ENCODE results near the gene PDGFD. TPM values are rescaled to one million over a fixed set of nuclear protein-coding genes. Genes with fewer than 3 reads are reported as not detected.

The PDGFD gene
- total RNA-seq, 1 experiment from 2014 or later = 2.6 TPM

DNA sequence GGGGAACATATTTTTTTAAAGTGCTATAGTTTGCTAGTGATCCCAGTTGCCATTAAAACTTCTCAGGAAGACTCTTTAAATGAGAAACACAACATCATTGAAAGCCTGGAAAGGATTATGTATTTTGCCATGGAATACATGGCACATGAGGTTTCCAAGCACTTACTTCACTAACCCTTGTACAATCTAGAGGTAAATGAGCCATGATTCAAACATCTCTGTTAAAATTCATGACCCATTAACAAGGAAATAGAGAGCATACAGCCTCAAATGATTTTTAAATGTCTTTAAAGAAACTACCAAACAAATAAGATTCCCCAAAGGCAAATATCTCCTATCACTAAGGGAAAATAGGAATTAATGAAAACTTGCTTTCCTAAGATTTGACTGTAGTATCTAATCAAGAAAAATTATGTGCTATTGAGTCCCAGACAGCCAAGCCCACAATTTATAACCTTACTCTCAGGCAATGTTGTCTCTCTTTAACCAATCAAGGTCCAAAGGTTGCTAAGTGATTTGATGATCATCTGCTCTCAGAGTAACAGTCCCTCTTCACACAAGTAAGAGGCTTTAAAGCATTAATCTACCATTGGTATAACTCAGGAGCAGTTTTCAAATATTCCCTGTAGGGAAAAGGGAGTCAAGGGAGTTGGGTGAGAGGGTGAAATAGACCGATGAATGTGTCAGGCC lies 219.6 kb downstream of the PDGFD start (continued):
- TF ChIP-seq ATF3 (CRISPR knock-in tag; conservative IDR thresholded peaks at IDR 0.05) = no peak
- TF ChIP-seq FOXP4 (CRISPR knock-in tag; IDR thresholded peaks at IDR 0.05) = no peak
- no peak for TF ChIP-seq FOXK1 (CRISPR knock-in tag; IDR thresholded peaks at IDR 0.05)
- TF ChIP-seq KAT7 (CRISPR knock-in tag; IDR thresholded peaks at IDR 0.05; ENCODE audit: borderline replicate concordance) = no peak
- TF ChIP-seq TP53 (CRISPR knock-in tag; IDR thresholded peaks at IDR 0.05) = no peak

- Mint-ChIP-seq H3K27me3 (ENCODE audit: low read depth) (no peaks in the 10 kb centered on the region), H3K27ac (no peak overlapping the region), H3K4me3 (no peak overlapping the region), H3K9me3 (no peaks in the 10 kb centered on the region; the same call in 1 of the 2 replicates), H3K36me3 (peaks cover 5% of the 10 kb centered on the region; the same call in 1 of the 2 replicates), H3K4me1 (peaks cover 14% of the 10 kb centered on the region)
- CTCF ChIA-PET = no interaction called here
- DNase-seq (ENCODE audit: low spot score) (no peak), ATAC-seq (no peak)
- POLR2A ChIA-PET = no interaction called here
- TF ChIP-seq, protein P1, sequence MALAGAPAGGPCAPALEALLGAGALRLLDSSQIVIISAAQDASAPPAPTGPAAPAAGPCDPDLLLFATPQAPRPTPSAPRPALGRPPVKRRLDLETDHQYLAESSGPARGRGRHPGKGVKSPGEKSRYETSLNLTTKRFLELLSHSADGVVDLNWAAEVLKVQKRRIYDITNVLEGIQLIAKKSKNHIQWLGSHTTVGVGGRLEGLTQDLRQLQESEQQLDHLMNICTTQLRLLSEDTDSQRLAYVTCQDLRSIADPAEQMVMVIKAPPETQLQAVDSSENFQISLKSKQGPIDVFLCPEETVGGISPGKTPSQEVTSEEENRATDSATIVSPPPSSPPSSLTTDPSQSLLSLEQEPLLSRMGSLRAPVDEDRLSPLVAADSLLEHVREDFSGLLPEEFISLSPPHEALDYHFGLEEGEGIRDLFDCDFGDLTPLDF (CRISPR knock-in tag; IDR thresholded peaks at IDR 0.05) = no peak
- TF ChIP-seq NFATC4 (CRISPR knock-in tag; IDR thresholded peaks at IDR 0.05) (no peak), AR (CRISPR knock-in tag; IDR thresholded peaks at IDR 0.05) (no peak), ZNF138 (CRISPR knock-in tag; conservative IDR thresholded peaks at IDR 0.05) (no peak)
- TF ChIP-seq, protein P2, sequence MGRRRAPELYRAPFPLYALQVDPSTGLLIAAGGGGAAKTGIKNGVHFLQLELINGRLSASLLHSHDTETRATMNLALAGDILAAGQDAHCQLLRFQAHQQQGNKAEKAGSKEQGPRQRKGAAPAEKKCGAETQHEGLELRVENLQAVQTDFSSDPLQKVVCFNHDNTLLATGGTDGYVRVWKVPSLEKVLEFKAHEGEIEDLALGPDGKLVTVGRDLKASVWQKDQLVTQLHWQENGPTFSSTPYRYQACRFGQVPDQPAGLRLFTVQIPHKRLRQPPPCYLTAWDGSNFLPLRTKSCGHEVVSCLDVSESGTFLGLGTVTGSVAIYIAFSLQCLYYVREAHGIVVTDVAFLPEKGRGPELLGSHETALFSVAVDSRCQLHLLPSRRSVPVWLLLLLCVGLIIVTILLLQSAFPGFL (CRISPR knock-in tag; IDR thresholded peaks at IDR 0.05; ENCODE audit: borderline replicate concordance) = no peak
These were observed 221.3 kb downstream of the PDGFD start for GRCh38 chr11:103942646-103943045.

- DNase-seq (ENCODE audit: low spot score) (no peak), ATAC-seq (no peak)
- no peak for TF ChIP-seq FOXP4 (CRISPR knock-in tag; IDR thresholded peaks at IDR 0.05)
- no peak for TF ChIP-seq ZNF396 (CRISPR knock-in tag; IDR thresholded peaks at IDR 0.05; ENCODE audit: borderline replicate concordance)
- no peak for TF ChIP-seq CREB1 (CRISPR knock-in tag; IDR thresholded peaks at IDR 0.05)
- no peak for TF ChIP-seq ATF6 (CRISPR knock-in tag; IDR thresholded peaks at IDR 0.05)
- no peak for TF ChIP-seq ATF1 (CRISPR knock-in tag; IDR thresholded peaks at IDR 0.05)
- no peaks in the 10 kb centered on the region; the same call in 1 of the 2 replicates for H3K9me3 Mint-ChIP-seq
- peaks cover 5% of the 10 kb centered on the region; the same call in 1 of the 2 replicates for H3K36me3 Mint-ChIP-seq
- H3K27ac Mint-ChIP-seq = no peak overlapping the region
- no peak overlapping the region for H3K4me3 Mint-ChIP-seq
- ChIA-PET POLR2A (no interaction called here), CTCF (no interaction called here)
- peaks cover 14% of the 10 kb centered on the region for H3K4me1 Mint-ChIP-seq
- no peaks in the 10 kb centered on the region for H3K27me3 Mint-ChIP-seq (ENCODE audit: low read depth)
These were observed 223.4 kb downstream of the PDGFD start for GRCh38 chr11:103940551-103940950.

Data from WTC11 (cell line).